Femur (tissue), 1 donor: ENCODE results near the gene CBLB.
A peak's percentile ranks its signal among the peaks of the same experiment; 100 is the strongest.

Experiments used
- DNase-seq: peaks from one replicate; pipeline ENCODE4 v3.0.0-alpha.2; 2017

The CBLB gene

GRCh38 chr3:105845488-105845887, 23.3 kb downstream of the CBLB start:
- no peak for DNase-seq

- DNase-seq, result no peak
Measured at GRCh38 chr3:105844704-105845103, 24.1 kb downstream of the CBLB start.

- no peak for DNase-seq
Measured at GRCh38 chr3:105843994-105844393, 24.8 kb downstream of the CBLB start.

- DNase-seq, result no peak
Measured at GRCh38 chr3:105842943-105843342, 25.9 kb downstream of the CBLB start.

GRCh38 chr3:105842449-105842848, 26.4 kb downstream of the CBLB start:
- DNase-seq, result no peak

GRCh38 chr3:105837947-105838346, 30.9 kb downstream of the CBLB start:
- DNase-seq, result no peak

- DNase-seq, result no peak
Measured at GRCh38 chr3:105837143-105837740, 31.6 kb downstream of the CBLB start.

- DNase-seq, result no peak
Measured at GRCh38 chr3:105836533-105836932, 32.3 kb downstream of the CBLB start.

GRCh38 chr3:105835606-105836005, 33.2 kb downstream of the CBLB start:
- DNase-seq, result no peak

GRCh38 chr3:105834768-105835167, 34.0 kb downstream of the CBLB start:
- no peak for DNase-seq

- DNase-seq, result no peak
Measured at GRCh38 chr3:105832644-105833043, 36.2 kb downstream of the CBLB start.

GRCh38 chr3:105830836-105831235, 38.0 kb downstream of the CBLB start:
- DNase-seq, result no peak

GRCh38 chr3:105829871-105830622, 38.8 kb downstream of the CBLB start:
- DNase-seq, result no peak

GRCh38 chr3:105829229-105829628, 39.6 kb downstream of the CBLB start:
- DNase-seq, result no peak

GRCh38 chr3:105828703-105829102, 40.1 kb downstream of the CBLB start:
- no peak for DNase-seq

- DNase-seq, result no peak
Measured at GRCh38 chr3:105827959-105828358, 40.9 kb downstream of the CBLB start.

- DNase-seq, result peak; percentile 32
Measured at GRCh38 chr3:105826778-105827634, 41.8 kb downstream of the CBLB start.

- no peak for DNase-seq
Measured at GRCh38 chr3:105824129-105824528, 44.7 kb downstream of the CBLB start.

GRCh38 chr3:105823149-105823867, 45.5 kb downstream of the CBLB start:
- DNase-seq, result no peak

- DNase-seq, result no peak
Measured at GRCh38 chr3:105822171-105823123, 46.4 kb downstream of the CBLB start.

- no peak for DNase-seq
Measured at GRCh38 chr3:105821433-105821832, 47.4 kb downstream of the CBLB start.

GRCh38 chr3:105816833-105817232, 52.0 kb downstream of the CBLB start:
- no peak for DNase-seq
